HepG2 (cell line): ENCODE measurements around the gene XPR1. TPM values are rescaled to one million over a fixed set of nuclear protein-coding genes. Genes with fewer than 3 reads are reported as not detected.

Experiments used
- ATAC-seq: fragments of 200-7000 bp; cut with Tn5 transposase; 3 replicates; pipeline ENCODE4 v1.9.1; 2020; ENCODE audit warnings: mild to moderate bottlenecking, moderate library complexity
- BruUV-seq: library from RNA; stranded (reverse); fragments of 400-500 nt; replicated peaks from 2 replicates; lab custom pipeline; 2021; lab: Mats Ljungman, UMichigan
- CTCF ChIA-PET: fragments of 300-600 bp; formaldehyde crosslinking; extraction: SDS; loops from one replicate; lab custom pipeline; 2021; ENCODE audit warnings: low total read pairs, inconsistent platforms, low intra/inter-chr PET ratio; lab: Yijun Ruan, JAX
- POLR2A ChIA-PET: fragments of 350-600 bp; sonication (Branson Sonifier 250); formaldehyde crosslinking; loops from one replicate; lab custom pipeline; 2020; ENCODE audit warnings: antibody characterized with exemption, inconsistent platforms; lab: Yijun Ruan, JAX
- DNase-seq: peaks from one replicate; pipeline ENCODE4 v3.0.0-alpha.2; 2015; ENCODE audit warnings: low spot score
- FAIRE-seq: peaks from 3 replicates; lab custom pipeline; 2011; peaks lifted over from hg19 to GRCh38; lab: Jason Lieb, UNC
- H2AFZ ChIP-seq: one replicate; pipeline ENCODE4 v1.6.1; 2011; ENCODE audit warnings: low read length, inconsistent platforms
- H3K27ac ChIP-seq: fragments of 300-600 bp; 3 replicates; pipeline ENCODE4 v1.8.0; 2011; ENCODE audit warnings: mixed run types, mild to moderate bottlenecking, mixed read lengths, low read length, inconsistent platforms; ENCODE audit not compliant: insufficient read depth; ENCODE audit errors: extremely low read length
- H3K27me3 ChIP-seq, 2 experiments: fragments of 200-600 bp in 1 of 2; 2 replicates in 1 of 2; 3 replicates in 1 of 2; pipeline versions ENCODE4 v1.6.0 to v1.8.0; 2011; ENCODE audit warnings: low read length in 2 of 2, mild to moderate bottlenecking in 2 of 2, moderate library complexity in 2 of 2, inconsistent platforms in 1 of 2; ENCODE audit not compliant: insufficient read depth in 2 of 2, control insufficient read depth in 1 of 2
- H3K36me3 ChIP-seq, 2 experiments: fragments of 200-600 bp in 1 of 2; replicated peaks in 1 of 2; 2 replicates in 1 of 2; 3 replicates in 1 of 2; pipeline versions ENCODE4 v1.5.1 to v1.8.0; 2011; ENCODE audit warnings: low read length in 2 of 2, inconsistent platforms in 1 of 2; ENCODE audit not compliant: insufficient read depth in 2 of 2, control insufficient read depth in 1 of 2
- H3K4me1 ChIP-seq: 2 replicates; pipeline ENCODE4 v1.5.1; 2012; ENCODE audit warnings: low read length, inconsistent platforms; ENCODE audit not compliant: insufficient read depth
- H3K4me2 ChIP-seq: 2 replicates; pipeline ENCODE4 v1.6.0; 2011; ENCODE audit warnings: low read depth, low read length, inconsistent platforms
- H3K4me3 ChIP-seq, 3 experiments: fragments of 200-600 bp in 1 of 3; sonication (generic), shearing (Covaris generic) in 1 of 3; replicated peaks in 1 of 3; 2 replicates each; pipeline ENCODE4 v1.5.1; 2011 to 2016; ENCODE audit warnings: low read length in 3 of 3, inconsistent platforms in 2 of 3, low read depth in 2 of 3, mild to moderate bottlenecking in 2 of 3, control low read depth in 1 of 3, mixed read lengths in 1 of 3; ENCODE audit not compliant: insufficient read depth in 1 of 3
- H3K79me2 ChIP-seq: one replicate; pipeline ENCODE4 v1.6.1; 2011; ENCODE audit warnings: low read length, inconsistent platforms; ENCODE audit not compliant: insufficient read depth
- H3K9ac ChIP-seq: 2 replicates; pipeline ENCODE4 v1.6.0; 2011; ENCODE audit warnings: mild to moderate bottlenecking, low read depth, low read length, inconsistent platforms; ENCODE audit not compliant: insufficient read depth
- H3K9me3 ChIP-seq: 2 replicates; pipeline ENCODE4 v1.5.1; 2012; ENCODE audit warnings: mild to moderate bottlenecking, low read length
- H4K20me1 ChIP-seq: 2 replicates; pipeline ENCODE4 v1.6.0; 2011; ENCODE audit warnings: inconsistent platforms, mild to moderate bottlenecking, low read length, moderate library complexity; ENCODE audit not compliant: insufficient read depth
- EHMT2 ChIP-seq: fragments of 200-600 bp; sonication (generic); IDR thresholded peaks from 2 replicates; pipeline ENCODE4 v1.7.0; 2017; ENCODE audit warnings: antibody characterized with exemption, low read depth, low read length, borderline replicate concordance
- GABPB1 ChIP-seq: IDR thresholded peaks from 2 replicates; pipeline ENCODE4 v1.6.1; 2016; ENCODE audit warnings: mild to moderate bottlenecking, missing genetic modification reagents, moderate library complexity, missing compliant biosample characterization
- HDAC1 ChIP-seq: sonication (generic); formaldehyde crosslinking; IDR thresholded peaks from 2 replicates; pipeline ENCODE4 v1.5.1; 2020; ENCODE audit warnings: mild to moderate bottlenecking, missing genetic modification reagents
- HMG20A ChIP-seq: IDR thresholded peaks from 2 replicates; pipeline ENCODE4 v1.6.1; 2016; ENCODE audit warnings: borderline replicate concordance
- KDM4B ChIP-seq: sonication (generic); formaldehyde crosslinking; IDR thresholded peaks from 2 replicates; pipeline ENCODE4 v1.4.0; 2020; ENCODE audit warnings: missing genetic modification reagents
- MTF1 ChIP-seq: sonication (generic); formaldehyde crosslinking; IDR thresholded peaks from 2 replicates; pipeline ENCODE4 v1.5.0; 2020; ENCODE audit warnings: missing genetic modification reagents
- NFE2L1 ChIP-seq: sonication (generic); formaldehyde crosslinking; IDR thresholded peaks from 2 replicates; pipeline ENCODE4 v1.4.0; 2020; ENCODE audit warnings: missing genetic modification reagents, mild to moderate bottlenecking, borderline replicate concordance
- RARA ChIP-seq: IDR thresholded peaks from 2 replicates; pipeline ENCODE4 v1.6.1; 2016; ENCODE audit warnings: missing genetic modification reagents, missing compliant biosample characterization
- SIX1 ChIP-seq: sonication (generic); formaldehyde crosslinking; IDR thresholded peaks from 2 replicates; pipeline ENCODE4 v1.4.0; 2020; ENCODE audit warnings: missing genetic modification reagents, borderline replicate concordance
- TARDBP ChIP-seq: sonication (generic); formaldehyde crosslinking; IDR thresholded peaks from 2 replicates; pipeline ENCODE4 v1.8.0; 2022; ENCODE audit warnings: mild to moderate bottlenecking, missing genetic modification reagents
- YY1 ChIP-seq: IDR thresholded peaks from 2 replicates; pipeline ENCODE4 v1.6.1; 2011; ENCODE audit warnings: low read length, low read depth, moderate library complexity, mild to moderate bottlenecking; ENCODE audit not compliant: insufficient read depth, insufficient replicate concordance
- ZBTB1 ChIP-seq: sonication (generic); formaldehyde crosslinking; IDR thresholded peaks from 2 replicates; pipeline ENCODE4 v1.4.0; 2020; ENCODE audit warnings: missing genetic modification reagents, borderline replicate concordance
- ZBTB20 ChIP-seq: sonication (generic); formaldehyde crosslinking; IDR thresholded peaks from 2 replicates; pipeline ENCODE4 v1.8.1; 2023; ENCODE audit warnings: missing genetic modification reagents, low read depth, mild to moderate bottlenecking, borderline replicate concordance
- ZNF124 ChIP-seq: sonication (generic); formaldehyde crosslinking; IDR thresholded peaks from 2 replicates; pipeline ENCODE4 v1.4.0; 2020; ENCODE audit warnings: missing genetic modification reagents
- ZNF160 ChIP-seq: sonication (generic); formaldehyde crosslinking; IDR thresholded peaks from 2 replicates; pipeline ENCODE4 v1.8.0; 2022; ENCODE audit warnings: mild to moderate bottlenecking, inconsistent platforms, missing genetic modification reagents
- ZNF3 ChIP-seq: IDR thresholded peaks from 2 replicates; pipeline ENCODE4 v1.7.0; 2017; ENCODE audit warnings: inconsistent platforms
- ZNF362 ChIP-seq: sonication (generic); formaldehyde crosslinking; IDR thresholded peaks from 2 replicates; pipeline ENCODE4 v1.4.0; 2020; ENCODE audit warnings: missing genetic modification reagents, mild to moderate bottlenecking, borderline replicate concordance
- ZNF577 ChIP-seq: sonication (generic); formaldehyde crosslinking; IDR thresholded peaks from 2 replicates; pipeline ENCODE4 v1.4.0; 2020; ENCODE audit warnings: mild to moderate bottlenecking, low read depth, missing genetic modification reagents, borderline replicate concordance
- ZNF598 ChIP-seq: sonication (generic); formaldehyde crosslinking; IDR thresholded peaks from 2 replicates; pipeline ENCODE4 v1.5.1; 2020; ENCODE audit warnings: mild to moderate bottlenecking, missing genetic modification reagents, borderline replicate concordance
- ZNF615 ChIP-seq: sonication (generic); formaldehyde crosslinking; IDR thresholded peaks from 2 replicates; pipeline ENCODE4 v1.5.0; 2020; ENCODE audit warnings: mild to moderate bottlenecking, missing genetic modification reagents, borderline replicate concordance
- ZNF678 ChIP-seq: sonication (generic); formaldehyde crosslinking; IDR thresholded peaks from 2 replicates; pipeline ENCODE4 v1.4.0; 2020; ENCODE audit warnings: mild to moderate bottlenecking, missing genetic modification reagents
- WGBS: methylation state at CpG from one replicate; pipeline ENCODE4 v1.1.6; 2017; ENCODE audit warnings: low lambda C conversion rate; 5-methylcytosine and 5-hydroxymethylcytosine counted together
- in situ Hi-C: cut with HindIII; loops from 2 replicates; pipeline ENCODE4 v1.10.0; 2017; ENCODE audit warnings: low pct_unique_long_range_greater_than_20kb; ENCODE audit not compliant: extremely low pct_ligation_motif_present
- intact Hi-C: fragments of 100-400 bp; cut with micrococcal nuclease; formaldehyde crosslinking; loops from one replicate; pipeline ENCODE4 v1.10.0; 2022; ENCODE audit not compliant: unreplicated experiment
- polyA plus RNA-seq, 8 experiments: library from polyadenylated mRNA; depleted of rRNA in 3 of 8; stranded (reverse) in 7 of 8; unstranded in 1 of 8; fragments of >200 nt; fragmentation: Illumina TruSeq in 4 of 8; extraction: Trizol in 4 of 8; gene quantifications; 2 replicates each; pipeline versions ENCODE4 v1.2.1 to v1.2.3, GENCODE V29; 2011 to 2016; ENCODE audit warnings: low read depth in 4 of 8, missing spikeins in 1 of 8, mixed read lengths in 1 of 8; ENCODE audit not compliant: insufficient read depth in 1 of 8
- total RNA-seq, 5 experiments: library from RNA; depleted of rRNA; stranded (reverse); fragments of >200 nt; fragmentation: Illumina TruSeq; extraction: Trizol; gene quantifications; 2 replicates each; pipeline ENCODE4 v1.2.3, GENCODE V29; 2016; ENCODE audit warnings: low read depth in 1 of 5

The XPR1 gene
- total and polyA plus RNA-seq, 2 of the 13 experiments (the other 11 are each of a cell fraction or from before 2014, with no cell fraction given) = 22.3 to 23.6 TPM

- H3K4me2 ChIP-seq = no peak overlapping the region
- no peaks in the 10 kb centered on the region for H3K27me3 ChIP-seq
- ChIA-PET CTCF (no interaction called here), POLR2A (no interaction called here)
- ATAC-seq (no peak), DNase-seq (no peak), FAIRE-seq (no peak)
- BruUV-seq = no TSS peak
- H3K9ac ChIP-seq = no peak overlapping the region
- in situ Hi-C loops = no loop called here
- H3K4me3 ChIP-seq = no peak overlapping the region
- no peaks in the 10 kb centered on the region for H4K20me1 ChIP-seq
- peaks cover 0 to 6% of the 10 kb centered on the region in 2 experiments; a peak in 2 of 5 replicates for H3K36me3 ChIP-seq
- H3K27ac ChIP-seq = no peak overlapping the region
- H3K79me2 ChIP-seq = no peaks in the 10 kb centered on the region
- no peaks in the 10 kb centered on the region for H3K9me3 ChIP-seq
- H2AFZ ChIP-seq = no peak overlapping the region
- TF ChIP-seq ZBTB1 (CRISPR knock-in tag) (no peak), EHMT2 (no peak), ZBTB20 (CRISPR knock-in tag) (no peak), ZNF160 (no peak), RARA (CRISPR knock-in tag) (no peak), ZNF615 (CRISPR knock-in tag) (no peak), ZNF3 (no peak)
- peaks cover 15% of the 10 kb centered on the region for H3K4me1 ChIP-seq
- intact Hi-C loops = no loop called here
These were observed 182.4 kb downstream of the XPR1 start for GRCh38 chr1:180814258-180814657.

GRCh38 chr1:180815188-180815587 is 183.4 kb downstream of the XPR1 start:
- Histone ChIP-seq H4K20me1 (no peaks in the 10 kb centered on the region; the same call in 1 of the 2 replicates), H3K27ac (no peak overlapping the region), H3K4me1 (peaks cover 15% of the 10 kb centered on the region), H3K4me3 (no peak overlapping the region), H3K4me2 (peak overlapping the region; percentile 42), H3K9ac (no peak overlapping the region), H3K79me2 (no peaks in the 10 kb centered on the region), H3K9me3 (no peaks in the 10 kb centered on the region), H2AFZ (no peak overlapping the region), H3K36me3 (peaks cover 0 to 6% of the 10 kb centered on the region in 2 experiments; a peak in 1 of 5 replicates), H3K27me3 (no peaks in the 10 kb centered on the region)
- in situ Hi-C loops = no loop called here
- no peak for FAIRE-seq
- intact Hi-C loops = no loop called here
- peak; percentile 78 for ATAC-seq
- ChIA-PET POLR2A (no interaction called here), CTCF (no interaction called here)
- peak; percentile 73 for DNase-seq
- no TSS peak for BruUV-seq
- WGBS = 8% methylated on average over 4 of the region's 4 CpGs
- TF ChIP-seq SIX1 (CRISPR knock-in tag) (0 out of 2 replicates have a peak, but pooled peaks have one; percentile 34), HDAC1 (CRISPR knock-in tag) (0 out of 2 replicates have a peak, but pooled peaks have one; percentile 41), NFE2L1 (CRISPR knock-in tag) (no peak), ZNF362 (CRISPR knock-in tag) (peak; percentile 46; the same call in 1 of the 2 replicates), YY1 (no peak), ZNF124 (CRISPR knock-in tag) (no peak), ZNF577 (CRISPR knock-in tag) (no peak), MTF1 (no peak), TARDBP (CRISPR knock-in tag) (peak; percentile 51; the same call in 1 of the 2 replicates), HMG20A (CRISPR knock-in tag) (peak; percentile 88; the same call in 1 of the 2 replicates), GABPB1 (CRISPR knock-in tag) (no peak), ZNF598 (CRISPR knock-in tag) (no peak), ZNF678 (CRISPR knock-in tag) (no peak), KDM4B (no peak)
